HG03439 (cell line): Measurements from ENCODE around the gene EFNB2.

Source experiments
- ATAC-seq: cut with Tn5 transposase; IDR thresholded peaks from one replicate; pipeline ENCODE4 v1.9.1; 2021; ENCODE audit warnings: mild to moderate bottlenecking, moderate library complexity; ENCODE audit not compliant: unreplicated experiment

Gene EFNB2

DNA sequence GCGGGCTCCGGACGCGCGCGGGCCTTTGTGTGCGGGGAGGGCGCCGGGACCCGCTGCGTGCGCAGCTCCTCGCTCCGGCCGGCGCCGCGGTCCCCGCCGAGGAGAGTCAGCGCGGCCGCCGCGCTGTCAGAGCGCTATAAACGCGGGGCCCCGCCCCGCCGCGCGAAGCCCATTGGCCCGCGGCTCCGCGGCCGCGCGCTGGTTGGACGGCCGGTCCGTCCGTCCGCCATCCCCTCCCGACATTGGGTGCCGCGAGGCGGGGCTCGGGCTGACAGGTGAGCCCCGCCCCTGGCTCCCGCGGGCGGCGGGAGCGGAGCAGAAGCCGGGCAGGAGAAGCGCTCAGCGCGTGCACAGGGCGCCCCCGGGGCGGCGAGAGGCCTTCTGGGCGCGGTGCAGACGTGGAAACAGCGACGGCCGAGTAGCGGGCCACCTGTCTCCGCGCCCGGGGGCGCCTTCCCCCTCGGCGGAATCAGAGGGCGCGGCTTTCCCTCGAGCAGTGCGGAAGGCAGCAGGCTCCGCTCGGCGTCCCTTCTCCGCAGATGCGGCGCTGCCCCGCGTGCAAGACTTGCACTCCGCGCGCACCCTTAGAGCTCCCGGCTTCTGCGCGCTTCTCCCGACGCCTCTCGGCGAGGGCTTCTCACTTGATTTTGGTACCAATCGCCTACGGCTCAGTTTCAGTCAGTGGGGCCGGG, at the start of gene EFNB2:
EFNB2 (minus strand) TSS at position 111 of the 692 bp plus-strand sequence. CDS start 698 bp downstream, outside the sequence.
- ATAC-seq: peak; percentile 96

GRCh38 chr13:106581225-106581624, 45.8 kb upstream of the EFNB2 start:
- no peak for ATAC-seq

GRCh38 chr13:106575896-106576295, 40.4 kb upstream of the EFNB2 start:
- ATAC-seq: no peak

GRCh38 chr13:106573868-106574267, 38.4 kb upstream of the EFNB2 start:
- no peak for ATAC-seq

DNA sequence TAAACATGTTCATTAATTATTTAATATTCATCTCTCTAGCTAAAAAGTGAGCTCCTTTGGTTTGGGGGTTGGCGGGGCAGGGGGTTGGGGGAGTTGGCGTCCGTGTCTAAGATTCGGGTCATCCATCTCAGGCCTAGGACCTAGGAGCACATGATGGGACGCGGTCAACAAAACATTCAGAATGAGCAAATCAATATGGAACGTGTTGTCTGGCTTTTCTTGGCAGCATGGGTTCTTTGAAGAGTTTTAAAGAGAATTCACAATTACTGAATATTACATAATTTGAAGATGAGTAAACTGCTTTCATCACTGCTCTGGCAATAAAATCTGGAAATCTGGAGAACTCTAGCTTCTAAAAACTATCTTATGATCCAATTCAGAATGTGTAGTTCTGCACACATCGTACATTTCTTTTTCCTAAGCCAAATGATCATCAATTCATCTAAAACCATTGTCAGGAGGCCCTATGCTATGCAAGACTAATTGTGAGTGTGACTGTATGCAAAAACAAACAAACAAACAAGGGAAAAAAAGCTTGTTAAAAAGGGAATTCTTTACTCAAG, 37.9 kb upstream of the EFNB2 start:
- no peak for ATAC-seq

DNA sequence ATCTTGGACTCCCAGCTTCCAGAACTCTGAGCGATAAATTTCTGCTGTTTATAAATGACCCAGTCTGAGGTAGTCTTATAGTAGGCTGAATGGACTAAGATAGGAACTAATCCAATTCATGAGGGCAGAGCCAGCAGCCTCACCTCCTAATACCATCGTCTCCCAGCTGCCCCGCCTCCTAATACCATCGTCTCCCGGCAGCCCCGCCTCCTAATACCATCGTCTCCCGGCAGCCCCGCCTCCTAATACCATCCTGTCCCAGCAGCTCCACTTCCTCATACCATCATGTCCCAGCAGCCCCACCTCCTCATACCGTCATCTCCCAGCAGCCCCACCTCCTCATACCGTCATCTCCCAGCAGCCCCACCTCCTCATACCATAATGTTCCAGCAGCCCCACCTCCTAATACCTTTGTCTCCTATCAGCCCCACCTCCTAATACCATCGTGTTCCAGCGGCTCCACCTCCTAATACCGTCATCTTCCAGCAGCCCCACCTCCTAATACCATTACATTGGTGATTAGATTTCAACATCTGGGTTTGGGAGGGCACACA, 34.9 kb upstream of the EFNB2 start:
- peak; percentile 17 for ATAC-seq

GRCh38 chr13:106569233-106570095, 34.0 kb upstream of the EFNB2 start:
- ATAC-seq: no peak

- peak; percentile 29 for ATAC-seq
Measured at GRCh38 chr13:106568299-106569003, 33.0 kb upstream of the EFNB2 start.

DNA sequence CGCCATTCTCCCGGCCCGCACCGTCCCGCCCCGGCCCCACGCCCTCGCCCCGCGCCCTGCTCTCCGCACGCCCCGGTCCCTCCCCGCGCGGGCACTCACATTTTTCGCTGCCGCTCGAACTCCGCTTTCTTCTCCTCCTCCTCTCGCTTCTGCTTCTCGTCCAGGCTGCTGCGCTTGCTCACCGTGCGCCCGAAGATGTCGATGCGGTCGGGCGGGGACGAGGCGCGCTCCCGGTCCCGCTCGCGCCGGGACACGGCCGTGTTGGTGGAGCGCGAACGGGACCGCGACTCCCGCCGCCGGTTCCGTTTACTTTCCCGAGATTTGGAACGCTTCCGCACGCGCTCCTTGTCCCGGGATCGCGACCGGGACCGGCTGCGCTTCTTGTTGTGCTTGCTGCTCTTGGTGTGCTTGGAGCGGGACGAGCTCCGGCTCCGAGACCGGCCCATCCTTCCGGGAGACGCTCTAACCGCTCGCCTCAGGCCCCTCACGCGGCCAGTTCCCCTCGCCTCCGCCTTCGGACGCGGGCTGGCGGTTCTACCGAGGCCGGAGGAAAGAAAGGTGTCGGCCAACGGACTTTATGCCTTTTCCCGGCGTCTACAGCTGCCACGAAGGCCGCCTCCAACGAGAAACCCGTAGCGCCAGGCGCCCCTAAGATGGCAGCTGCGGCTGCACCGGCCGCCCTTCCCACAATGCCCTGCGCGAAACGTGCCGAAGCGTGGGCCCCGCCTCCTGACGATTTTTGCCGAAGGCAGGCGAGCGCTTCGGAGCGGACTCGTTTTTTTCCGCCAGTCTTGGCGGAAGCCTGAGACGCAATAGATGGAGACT, 32.2 kb upstream of the EFNB2 start, which contains the start of gene ARGLU1:
ARGLU1 (minus strand) TSS at position 664 of the 825 bp plus-strand sequence; CDS start at position 446, 218 bp downstream.
- peak; percentile 85 for ATAC-seq

- peak; percentile 38 for ATAC-seq
Measured at GRCh38 chr13:106566641-106567473, 31.4 kb upstream of the EFNB2 start.

- no peak for ATAC-seq
Measured at GRCh38 chr13:106565127-106565775, 29.8 kb upstream of the EFNB2 start.

DNA sequence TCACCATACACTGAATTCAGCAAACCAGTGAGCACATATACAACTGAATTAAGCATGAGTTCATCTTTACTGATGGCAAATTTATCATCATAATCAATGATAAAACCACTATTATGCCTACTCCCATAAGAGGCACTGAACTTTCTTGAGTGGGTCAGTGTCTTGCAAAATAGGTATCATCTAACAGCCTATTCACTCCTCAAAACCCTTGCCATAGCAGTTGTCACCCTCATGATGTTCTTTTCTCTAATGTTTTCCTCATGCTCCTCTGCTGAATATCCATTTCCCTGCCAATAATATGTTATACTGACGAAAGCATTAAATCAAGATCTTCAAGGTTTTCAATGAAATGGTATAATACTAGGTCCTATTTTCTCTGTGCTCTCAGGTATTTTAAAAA, 26.8 kb upstream of the EFNB2 start:
- ATAC-seq: no peak

DNA sequence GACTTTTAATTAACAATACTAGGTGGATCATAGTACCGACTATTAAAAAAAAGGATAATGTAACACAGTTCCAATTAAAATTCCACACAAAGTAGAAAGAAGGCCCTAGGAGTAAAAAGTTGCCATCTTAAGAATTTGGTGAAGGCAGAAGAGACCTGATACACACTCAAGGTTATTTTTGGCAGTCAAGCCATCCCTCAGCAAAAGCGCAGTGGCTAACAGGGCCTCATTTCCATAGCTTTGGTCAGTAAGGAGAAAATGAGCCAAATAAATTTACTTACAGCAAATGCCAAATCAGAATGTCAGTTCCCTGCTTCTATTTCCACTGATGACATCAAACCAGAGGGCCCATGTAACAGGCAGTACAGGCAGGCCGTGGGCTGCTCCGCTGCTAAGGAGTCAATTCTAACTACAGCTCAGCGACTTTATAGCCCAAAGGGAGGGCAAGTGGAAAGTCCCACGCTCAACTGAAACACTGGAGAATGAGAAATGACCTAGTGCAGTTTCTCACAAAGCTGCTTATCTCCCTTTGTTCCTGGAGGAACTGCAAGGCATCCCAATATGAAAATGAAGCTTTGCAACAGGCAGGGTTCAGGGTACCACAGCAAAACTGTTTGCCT, 26.2 kb upstream of the EFNB2 start:
- peak; percentile 77 for ATAC-seq

- ATAC-seq: peak; percentile 35
Measured at GRCh38 chr13:106560821-106561220, 25.4 kb upstream of the EFNB2 start.

DNA sequence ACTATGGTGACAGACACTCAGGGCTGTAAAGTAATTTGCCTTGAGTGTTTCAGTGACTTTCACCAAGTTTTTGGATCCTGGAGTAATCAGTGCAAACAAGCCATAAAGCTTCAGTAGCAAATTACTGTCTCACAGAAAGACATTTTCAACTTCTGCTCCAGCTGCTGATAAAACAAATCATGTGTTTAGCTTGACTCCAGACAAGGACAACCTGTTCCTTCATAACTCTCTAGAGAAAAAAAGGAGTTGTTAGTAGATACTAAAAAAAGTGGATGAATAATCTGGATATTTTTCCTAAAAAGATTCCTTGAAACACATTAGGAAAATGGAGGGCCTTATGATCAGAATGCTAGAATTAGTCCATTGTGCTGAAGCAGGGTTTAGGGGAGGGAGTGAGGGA, 23.1 kb upstream of the EFNB2 start:
- ATAC-seq: no peak

- ATAC-seq: no peak
Measured at GRCh38 chr13:106555631-106556328, 20.3 kb upstream of the EFNB2 start.

GRCh38 chr13:106551751-106552150, 16.3 kb upstream of the EFNB2 start:
- ATAC-seq: no peak
